Stimulated activated CD8-positive, alpha-beta memory T cell treated with anti-CD3 and anti-CD28 coated beads, Interleukin-12 subunit alpha, Interleukin-12 subunit beta, amount 100 ng/mL, for 1 hour (primary cell): Measurements from ENCODE around the gene NDUFA13.

Experiments
- DNase-seq: peaks from one replicate; pipeline ENCODE4 v3.0.0-alpha.2; 2020; ENCODE audit warnings: low read depth

Gene NDUFA13

GRCh38 chr19:19510432-19510831 lies 5.6 kb upstream of the NDUFA13 start:
- no peak for DNase-seq

DNA sequence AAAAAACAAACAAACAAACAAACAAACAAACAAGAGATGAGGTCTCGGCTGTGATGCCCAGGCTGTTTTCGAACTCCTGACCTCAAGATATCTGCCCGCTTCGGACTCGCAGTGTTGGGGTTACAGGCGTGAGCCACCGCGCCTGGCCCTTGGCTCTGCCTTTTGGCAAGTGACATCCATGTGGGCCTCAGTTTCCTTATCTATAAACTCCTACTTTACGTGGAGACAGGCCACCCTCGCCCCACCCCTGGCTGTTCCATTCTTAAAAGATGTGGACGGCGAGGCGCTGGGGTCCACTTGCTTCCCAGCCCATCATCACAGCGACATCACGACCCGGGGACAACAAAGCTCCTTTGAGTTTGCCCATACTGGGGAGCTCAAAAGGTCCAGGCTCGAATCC lies 2.3 kb upstream of the NDUFA13 start:
- DNase-seq = no peak

DNA sequence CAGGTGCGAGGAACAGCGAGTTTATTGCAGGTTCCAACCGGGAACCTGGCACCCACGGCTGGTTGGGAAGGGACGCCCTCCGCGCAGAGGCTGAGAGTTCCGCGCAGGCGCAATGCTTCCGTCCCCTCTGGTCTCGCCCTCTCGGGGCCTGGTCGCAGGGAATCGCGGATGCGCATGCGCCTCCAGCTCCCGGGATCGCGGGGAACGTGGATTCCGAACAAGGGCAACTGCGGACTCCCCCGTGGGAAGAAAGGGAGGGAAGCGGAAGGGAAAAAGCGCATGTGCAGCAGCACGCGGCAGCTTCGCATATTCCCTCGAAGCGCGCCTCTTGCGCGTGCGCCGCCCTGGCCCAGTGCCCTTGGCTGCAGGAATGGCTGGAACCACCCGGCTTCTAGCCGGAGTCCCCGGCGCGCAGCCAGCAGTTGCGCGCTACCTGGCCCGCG lies 1.8 kb upstream of the NDUFA13 start:
- no peak for DNase-seq

- no peak for DNase-seq
Measured at GRCh38 chr19:19514881-19515641, 964 bp upstream of the NDUFA13 start, which contains the start of gene TSSK6. Gene TSSK6, minus strand, starts transcription at chr19:19515548. Its CDS starts 121 bp downstream, at chr19:19515427.

- no peak for DNase-seq
Measured at GRCh38 chr19:19517235-19517619, 1.2 kb downstream of the NDUFA13 start.

DNA sequence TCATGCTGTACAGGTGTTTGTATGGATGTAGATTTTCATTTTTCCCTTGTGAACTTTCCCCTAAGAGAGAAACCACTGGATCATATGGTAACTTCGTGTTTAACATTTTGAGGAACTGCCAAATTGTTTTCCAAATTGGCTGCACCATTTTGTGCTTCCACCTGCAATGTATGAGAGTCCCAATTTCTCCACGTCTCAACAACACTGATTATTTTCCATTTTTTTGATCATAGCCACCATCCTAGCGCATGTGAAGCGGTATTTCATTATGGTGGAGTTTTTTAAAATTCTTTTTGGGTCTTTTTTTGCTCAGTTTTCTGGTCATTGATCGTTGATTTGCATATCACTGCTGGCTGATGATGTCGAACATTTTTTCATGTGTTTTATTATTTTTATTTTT lies 5.0 kb downstream of the NDUFA13 start:
- no peak for DNase-seq

GRCh38 chr19:19523177-19523576 lies 7.2 kb downstream of the NDUFA13 start:
- DNase-seq = no peak

GRCh38 chr19:19524053-19524452 lies 8.0 kb downstream of the NDUFA13 start:
- no peak for DNase-seq

DNA sequence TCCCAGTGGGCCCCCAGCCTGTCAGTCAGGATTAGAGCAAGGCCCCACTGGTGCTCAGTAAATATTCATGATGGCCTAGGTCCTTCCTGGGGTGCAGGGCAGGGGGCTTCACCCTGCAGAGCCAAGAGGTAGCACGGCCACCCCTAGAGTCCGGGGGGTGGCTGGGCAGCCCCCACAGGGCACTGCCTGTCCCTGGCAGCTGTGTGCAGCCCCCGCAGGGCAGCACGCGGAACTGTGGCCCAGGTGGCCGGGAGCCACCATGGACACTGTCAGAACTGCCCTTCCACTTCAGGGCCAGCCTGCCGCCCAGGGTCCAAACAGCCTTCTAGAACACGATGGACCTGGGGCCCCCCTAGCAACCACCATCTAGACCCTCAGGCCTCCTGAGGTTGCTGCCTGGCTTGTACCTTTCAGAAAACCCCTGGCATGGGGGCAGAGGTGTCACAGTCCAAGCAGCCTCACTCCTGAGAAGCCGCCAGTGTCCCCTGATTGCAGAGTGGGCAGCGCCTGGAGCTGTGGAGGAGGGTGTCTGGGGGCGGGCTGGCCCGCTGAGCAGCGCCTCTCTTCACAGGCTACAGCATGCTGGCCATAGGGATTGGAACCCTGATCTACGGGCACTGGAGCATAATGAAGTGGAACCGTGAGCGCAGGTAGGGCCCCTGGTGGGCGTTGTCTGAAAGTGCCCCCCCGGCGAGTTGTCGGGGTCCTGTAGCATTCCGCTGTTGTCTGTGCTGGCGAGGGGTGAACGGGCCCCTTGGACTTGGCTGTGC lies 9.8 kb downstream of the NDUFA13 start:
- no peak for DNase-seq

DNA sequence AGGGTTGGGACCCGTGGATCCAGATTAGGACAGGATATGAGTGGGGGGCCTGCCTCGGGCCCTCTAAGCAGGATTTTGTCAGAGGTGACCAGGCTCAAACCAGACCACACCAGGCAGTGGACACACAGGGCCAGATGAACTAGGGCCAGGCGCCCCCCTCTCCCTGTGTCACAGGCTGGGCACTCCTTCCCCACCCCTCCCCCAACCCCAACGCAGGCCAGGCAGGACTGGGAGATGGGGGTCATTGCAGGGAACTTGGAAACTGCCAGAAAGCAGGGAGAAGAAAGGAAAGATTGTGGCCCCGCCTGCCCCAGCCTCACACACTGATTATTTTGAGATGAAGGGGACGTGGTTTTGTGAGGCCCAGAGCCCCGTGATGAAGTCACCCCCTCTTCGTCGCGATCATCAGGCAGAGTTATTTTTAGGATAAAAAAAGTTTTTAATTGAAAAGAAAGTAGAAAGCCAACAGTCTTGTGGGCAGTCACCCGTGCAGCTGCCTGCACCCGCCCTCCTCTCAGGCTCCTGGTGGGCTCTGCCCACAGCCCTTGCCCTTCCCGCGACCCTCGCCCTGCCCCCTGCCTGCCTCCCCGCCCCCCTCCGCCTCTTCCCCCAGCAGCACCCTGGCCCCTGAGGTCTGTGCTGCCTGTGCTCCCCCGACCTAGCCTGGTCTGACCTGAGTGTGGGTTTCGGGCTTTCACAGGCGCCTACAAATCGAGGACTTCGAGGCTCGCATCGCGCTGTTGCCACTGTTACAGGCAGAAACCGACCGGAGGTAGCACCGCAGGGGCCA lies 10.8 kb downstream of the NDUFA13 start:
- no peak for DNase-seq

- no peak for DNase-seq
Measured at GRCh38 chr19:19527371-19527656, 11.3 kb downstream of the NDUFA13 start.

DNA sequence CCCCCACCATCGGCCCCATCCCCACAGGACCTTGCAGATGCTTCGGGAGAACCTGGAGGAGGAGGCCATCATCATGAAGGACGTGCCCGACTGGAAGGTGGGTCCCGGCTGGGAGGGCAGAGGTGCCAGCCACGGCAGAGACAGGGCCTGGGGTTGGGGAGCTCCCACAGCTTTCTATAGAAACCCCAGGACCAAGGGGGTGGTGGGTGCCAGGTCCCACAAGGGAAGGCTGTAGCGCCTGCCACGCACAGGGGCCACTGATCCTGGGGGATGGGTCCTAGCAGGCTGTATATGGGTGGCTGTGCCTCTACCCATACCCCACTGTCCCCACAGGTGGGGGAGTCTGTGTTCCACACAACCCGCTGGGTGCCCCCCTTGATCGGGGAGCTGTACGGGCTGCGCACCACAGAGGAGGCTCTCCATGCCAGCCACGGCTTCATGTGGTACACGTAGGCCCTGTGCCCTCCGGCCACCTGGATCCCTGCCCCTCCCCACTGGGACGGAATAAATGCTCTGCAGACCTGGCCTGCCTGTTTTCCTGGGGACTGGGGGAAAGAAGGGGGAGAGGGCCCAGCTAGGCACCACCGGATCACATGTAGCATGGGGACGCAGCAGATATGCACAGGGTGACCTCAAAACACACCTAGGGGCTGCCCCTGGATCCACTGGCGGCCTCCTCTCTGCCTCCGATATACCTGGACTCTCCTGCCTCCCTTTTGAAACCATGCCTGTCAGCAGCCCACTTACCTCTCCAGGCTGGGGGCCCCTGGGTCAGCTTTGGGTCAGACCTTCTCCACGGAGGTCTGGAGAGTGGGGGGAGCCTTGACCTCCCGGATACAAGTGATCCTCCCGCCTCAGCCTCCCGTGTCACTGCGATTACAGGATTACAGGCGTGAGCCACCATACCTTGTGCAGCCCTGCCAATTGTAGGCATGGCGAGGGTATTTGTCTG lies 11.9 kb downstream of the NDUFA13 start:
- DNase-seq = no peak

GRCh38 chr19:19528721-19529490 lies 12.9 kb downstream of the NDUFA13 start, which contains the start of gene YJEFN3:
Gene YJEFN3, plus strand, starts transcription at chr19:19528911. Its CDS starts 22 bp downstream, at chr19:19528933.
- no peak for DNase-seq

- no peak for DNase-seq
Measured at GRCh38 chr19:19529783-19530422, 13.9 kb downstream of the NDUFA13 start.

GRCh38 chr19:19530423-19530804 lies 14.4 kb downstream of the NDUFA13 start:
- DNase-seq = no peak

- DNase-seq = no peak
Measured at GRCh38 chr19:19530889-19531288, 14.9 kb downstream of the NDUFA13 start.

GRCh38 chr19:19531951-19532805 lies 16.2 kb downstream of the NDUFA13 start:
- DNase-seq = peak; percentile 81

DNA sequence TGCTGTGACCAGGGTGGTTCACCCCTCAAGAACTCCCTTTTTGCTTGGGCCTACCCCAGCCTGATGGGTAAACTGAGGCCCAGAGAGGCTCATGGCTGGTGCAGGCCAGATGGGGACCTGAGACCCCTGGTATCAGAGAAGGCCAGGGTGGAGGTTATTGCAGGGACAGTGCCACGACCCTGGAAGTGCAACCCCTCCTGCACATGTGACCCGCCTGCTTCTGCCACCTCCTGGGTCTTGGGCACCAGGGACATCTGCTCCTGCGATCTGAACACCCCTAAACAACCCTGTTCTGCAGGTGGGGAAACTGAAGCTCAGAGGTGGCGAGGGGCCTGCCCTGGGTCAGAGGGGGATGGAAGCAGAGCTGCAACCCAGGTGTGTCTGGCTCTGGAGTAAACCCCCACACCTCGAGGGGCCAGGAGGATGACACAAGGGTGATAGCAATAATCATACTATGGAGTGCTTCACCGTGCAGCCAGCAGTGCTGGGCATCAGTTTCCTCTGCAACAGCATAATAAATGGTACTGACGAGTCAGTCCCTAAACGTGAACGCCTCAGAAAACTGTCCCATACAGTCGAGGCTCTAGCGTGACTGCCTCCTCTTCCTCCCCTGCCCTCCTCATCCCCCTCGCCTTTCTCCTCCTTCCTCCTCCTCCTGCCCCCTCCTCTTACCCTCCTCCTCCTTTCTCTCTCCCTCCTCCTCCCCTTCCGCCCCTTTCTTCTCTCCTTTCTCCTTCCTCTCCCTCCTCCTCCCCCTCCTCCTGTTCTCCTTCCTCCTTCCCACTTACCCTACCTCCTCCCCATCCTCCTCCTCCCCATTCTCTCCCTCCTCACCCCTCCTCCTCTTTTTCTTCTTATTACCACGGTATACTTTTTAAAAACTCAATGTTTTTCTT lies 17.0 kb downstream of the NDUFA13 start:
- no peak for DNase-seq
